Activated CD4-positive, CD25-positive, alpha-beta regulatory T cell treated with anti-CD3 and anti-CD28 coated beads, Interleukin-2, amount 50 U/mL, for 16 hours (primary cell): ENCODE data around the gene PER1.

Experiments used
- DNase-seq: peaks from one replicate; pipeline ENCODE4 v3.0.0-alpha.2; 2020; ENCODE audit warnings: low read depth, low spot score

Gene PER1

DNA sequence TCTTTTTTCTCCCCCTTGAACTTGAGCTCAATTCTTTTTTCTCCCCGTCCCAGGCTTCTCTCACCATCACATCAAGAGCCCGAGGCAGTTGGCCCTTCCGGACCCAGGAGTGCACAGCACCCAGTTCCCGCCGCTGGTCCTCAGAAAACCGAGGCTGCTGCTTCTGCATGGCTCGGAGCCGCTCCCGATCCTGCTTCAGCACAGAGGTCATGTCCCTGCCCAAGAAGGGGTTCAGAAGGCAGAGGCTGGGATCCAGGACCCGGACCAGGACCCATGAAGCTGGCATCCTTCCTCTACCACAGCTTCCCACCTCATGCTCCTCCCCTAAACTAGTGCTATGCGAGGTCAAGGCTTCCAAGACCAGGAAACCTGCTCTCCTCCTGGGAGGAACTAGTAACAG, 10.5 kb downstream of the PER1 start:
- DNase-seq, result no peak

- DNase-seq, result no peak
These were observed 11.2 kb downstream of the PER1 start for GRCh38 chr17:8141045-8141444.

DNA sequence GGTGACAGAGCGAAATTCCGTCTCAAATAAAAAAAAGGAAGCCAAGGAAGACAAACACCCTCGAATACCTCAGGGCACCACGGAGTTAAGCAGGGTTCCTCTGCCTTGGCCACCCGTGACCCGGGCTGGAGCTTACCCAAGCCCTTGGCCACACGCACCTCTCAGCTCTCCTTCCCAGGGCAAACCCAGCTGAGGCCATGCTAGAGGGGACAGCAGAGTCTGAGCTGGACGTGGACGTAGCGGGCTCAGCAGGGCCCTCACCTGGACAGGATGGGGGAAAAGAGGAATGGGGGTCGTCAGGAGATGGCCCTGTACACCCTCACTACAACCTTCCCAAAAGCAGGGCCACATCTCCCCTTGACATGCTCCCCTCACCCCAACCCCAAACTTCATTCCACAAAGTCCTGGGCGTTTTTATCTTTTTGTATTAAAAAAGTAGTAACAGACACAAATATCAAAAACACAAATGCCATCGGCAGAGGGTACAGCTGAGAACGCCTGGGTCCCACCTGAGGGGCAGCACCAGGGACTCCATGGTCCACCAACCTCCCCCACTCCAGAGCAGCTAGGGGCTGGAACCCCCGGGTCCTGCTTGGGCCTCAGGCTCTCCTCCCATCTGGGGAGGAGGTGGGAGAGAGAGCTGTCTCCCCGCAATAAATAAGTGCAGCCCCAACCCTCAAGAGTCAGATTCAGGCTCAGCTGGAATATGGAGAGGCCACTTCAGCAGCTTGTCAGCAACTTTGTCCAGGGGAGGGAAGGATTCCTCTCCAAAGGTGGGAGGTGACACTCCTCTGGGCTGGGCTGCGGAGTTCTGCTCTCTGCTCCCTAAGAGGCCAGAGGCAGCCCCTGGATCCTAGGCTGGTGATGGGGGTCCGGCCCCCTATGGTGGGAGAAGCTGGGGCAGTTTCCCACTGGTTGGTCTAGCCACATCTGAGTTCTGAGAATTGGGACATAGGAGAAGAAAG, 11.9 kb downstream of the PER1 start:
- no peak for DNase-seq

- DNase-seq, result peak; percentile 88
These were observed 13.4 kb downstream of the PER1 start for GRCh38 chr17:8138672-8139371.

GRCh38 chr17:8138374-8138671, 13.9 kb downstream of the PER1 start:
- DNase-seq, result no peak

GRCh38 chr17:8137645-8138373, 14.4 kb downstream of the PER1 start:
- no peak for DNase-seq

DNA sequence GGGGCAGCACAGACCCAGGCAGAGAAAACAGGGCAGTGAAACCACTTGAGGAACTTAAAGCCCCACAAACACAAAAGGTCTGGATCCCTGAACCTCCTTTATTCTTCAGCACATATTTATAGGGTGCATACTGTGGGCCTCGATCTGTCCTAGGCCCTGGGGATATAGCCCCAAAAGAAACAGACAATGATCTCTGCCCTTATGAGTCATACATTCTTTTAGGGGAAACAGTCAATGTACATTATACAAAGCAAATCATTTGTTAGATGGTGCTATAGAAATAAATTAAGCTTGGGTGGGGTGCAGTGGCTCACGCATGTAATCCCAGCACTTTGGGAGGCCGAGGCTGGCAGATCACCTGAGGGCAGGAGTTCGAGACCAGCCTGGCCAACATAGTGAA, 18.3 kb downstream of the PER1 start:
- no peak for DNase-seq

- DNase-seq, result no peak
These were observed 18.8 kb downstream of the PER1 start for GRCh38 chr17:8133399-8133798.

DNA sequence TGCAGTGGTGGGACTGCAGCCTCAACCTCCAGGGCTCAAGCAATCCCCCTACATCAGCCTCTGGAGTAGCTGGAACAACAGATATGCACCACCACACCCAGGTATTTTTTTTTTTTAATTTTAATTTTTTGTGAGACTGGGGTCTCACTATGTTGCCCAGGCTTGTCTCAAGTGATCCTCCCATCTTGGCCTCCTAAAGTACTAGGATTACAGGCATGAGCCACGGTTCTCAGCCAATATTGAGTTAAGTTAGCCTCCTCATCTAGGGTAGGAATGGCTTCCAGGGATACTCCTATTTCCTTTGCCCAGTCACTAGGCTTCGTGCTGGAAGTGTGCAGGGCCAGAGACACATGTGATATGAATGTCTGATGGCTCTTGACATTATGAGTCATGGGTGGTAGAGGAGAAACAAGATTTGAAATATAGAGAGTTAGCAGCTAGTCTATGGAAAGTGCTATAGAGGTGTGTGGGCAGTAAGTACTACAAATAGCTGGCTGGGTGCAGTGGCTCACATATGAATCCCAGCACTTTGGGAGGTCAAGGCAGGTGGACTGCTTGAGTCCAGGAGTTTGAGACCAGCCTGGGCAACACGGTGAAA, 20.3 kb downstream of the PER1 start:
- DNase-seq, result no peak

DNA sequence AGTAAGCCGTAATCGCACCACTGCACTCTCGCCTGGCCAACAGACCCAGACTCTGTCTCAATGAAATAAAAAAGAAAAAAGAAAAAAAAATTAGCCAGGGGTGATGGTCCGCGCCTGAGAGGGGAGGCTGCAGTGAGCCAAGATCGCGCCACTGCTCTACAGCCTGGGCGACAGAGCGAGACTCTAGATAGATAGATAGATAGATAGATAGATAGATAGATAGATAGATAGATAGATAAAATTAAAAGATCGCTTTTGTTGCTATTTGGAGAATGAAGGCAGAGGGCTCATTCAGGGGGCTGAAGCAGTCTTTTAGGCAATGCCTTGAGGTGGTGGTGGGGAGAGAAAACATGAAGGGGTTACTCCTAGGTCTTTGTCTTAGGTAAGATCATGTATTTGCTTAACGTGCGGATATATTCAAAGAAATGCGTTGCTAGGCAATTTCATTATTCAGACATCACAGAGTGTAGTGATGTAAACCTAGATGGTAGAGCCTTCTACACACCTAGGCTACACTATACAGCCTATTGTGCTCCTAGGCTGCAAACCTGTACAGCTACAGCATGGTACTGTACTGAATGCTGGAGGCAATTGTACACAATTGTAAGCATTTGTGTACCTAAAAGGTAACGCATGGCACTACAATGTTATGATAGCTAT, 23.9 kb downstream of the PER1 start:
- no peak for DNase-seq

DNA sequence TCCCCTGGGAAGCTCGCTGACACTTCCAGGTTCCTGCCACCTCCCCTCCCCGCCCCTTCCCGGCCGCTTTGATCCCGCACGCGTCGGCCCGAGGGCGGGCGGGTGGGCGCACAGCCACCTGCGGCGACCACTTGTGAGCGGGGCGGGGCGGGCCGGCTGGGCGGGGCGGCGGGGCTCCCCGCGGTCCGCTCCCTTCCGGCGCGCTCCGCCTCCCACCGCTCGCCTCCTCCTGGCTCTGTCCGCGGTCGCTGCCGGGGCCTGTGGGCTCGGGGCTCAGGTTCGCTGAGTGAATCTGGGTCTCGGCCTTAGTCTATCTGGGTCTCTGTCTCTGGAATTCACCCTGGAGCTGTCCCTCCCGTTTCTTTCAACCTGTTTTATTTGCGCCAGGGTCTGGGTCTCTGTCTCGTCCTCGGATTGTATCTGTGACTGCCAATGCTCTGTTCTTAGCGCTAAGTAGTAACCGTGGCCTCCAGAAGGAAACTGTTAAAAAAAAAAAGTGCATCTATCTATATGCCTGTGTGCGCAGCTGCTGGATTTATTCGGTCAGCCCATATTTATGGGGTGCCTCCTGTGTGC, 25.6 kb downstream of the PER1 start:
- no peak for DNase-seq

GRCh38 chr17:8125947-8126490, 26.2 kb downstream of the PER1 start:
- DNase-seq, result no peak

- DNase-seq, result peak; percentile 85
These were observed 26.9 kb downstream of the PER1 start for GRCh38 chr17:8125154-8125946.

DNA sequence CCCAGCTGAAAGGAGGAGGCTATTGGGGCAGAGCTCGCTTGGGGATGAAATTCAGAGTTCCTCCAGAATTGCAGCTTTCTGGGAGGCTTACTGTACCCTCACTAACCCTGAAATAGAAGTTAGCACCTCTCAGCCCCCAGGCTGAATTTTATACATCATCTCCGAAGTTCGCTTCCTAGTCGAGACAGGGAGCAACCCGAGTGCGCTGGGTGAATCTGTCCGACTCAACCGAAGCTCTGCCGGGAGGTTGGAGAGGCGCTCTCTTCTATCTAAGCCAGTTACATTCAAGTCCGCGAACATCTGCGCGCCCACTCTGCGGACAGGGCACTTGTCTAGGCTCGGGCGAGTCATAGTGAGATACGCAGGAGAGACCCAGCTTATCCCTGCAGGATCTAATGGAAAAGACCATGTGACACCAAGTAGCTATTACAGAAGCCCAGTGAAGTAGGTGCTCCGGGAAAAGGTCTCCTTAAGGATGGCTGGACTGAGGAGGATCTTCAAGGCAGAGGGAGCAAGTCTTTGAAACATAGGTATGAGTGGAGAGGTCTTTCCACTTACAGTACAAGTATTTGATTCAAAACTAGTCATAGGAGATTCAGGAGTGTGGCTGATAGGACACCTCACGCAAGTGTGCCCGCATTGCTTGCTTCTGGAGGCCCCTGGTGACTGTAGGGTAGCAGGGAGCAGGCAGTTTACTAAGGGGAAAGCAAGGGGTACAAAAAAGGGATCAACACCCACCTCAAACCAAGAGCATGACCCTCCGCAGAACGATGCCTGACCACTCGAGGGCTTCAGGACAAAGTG, 27.7 kb downstream of the PER1 start:
- no peak for DNase-seq

GRCh38 chr17:8123695-8124349, 28.4 kb downstream of the PER1 start, which contains the start of gene HES7:
TSS of gene HES7 (minus strand) at chr17:8124106. CDS start at chr17:8124084, 22 bp downstream.
- DNase-seq, result no peak

GRCh38 chr17:8122924-8123694, 29.1 kb downstream of the PER1 start:
- DNase-seq, result no peak

DNA sequence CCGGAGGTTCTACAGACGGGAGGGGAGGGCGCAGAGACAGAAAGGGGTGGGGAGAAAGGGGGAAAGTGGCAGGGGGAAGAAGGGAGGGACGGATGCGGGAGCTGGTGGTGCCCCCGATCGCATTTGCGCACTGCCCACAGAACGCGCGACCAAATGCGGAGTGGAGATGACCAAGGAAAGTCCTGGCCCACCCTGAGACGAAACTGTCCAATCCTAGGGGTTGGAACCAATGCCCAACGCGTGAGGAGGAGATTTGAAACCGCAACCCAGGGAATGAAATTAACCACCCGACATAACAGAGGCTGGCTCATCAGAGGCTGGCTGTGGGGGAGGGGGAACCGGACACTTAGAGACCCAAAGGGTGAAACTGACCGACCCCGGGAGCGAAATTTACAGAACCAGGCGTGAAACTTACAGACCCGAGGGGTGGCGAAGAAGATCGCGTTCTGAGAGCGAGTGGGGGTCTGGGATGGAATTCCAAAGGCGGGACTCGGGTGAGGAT, 29.7 kb downstream of the PER1 start:
- DNase-seq, result no peak
